ENCODE results near the gene ERCC2.
"Not testable (repeated sequence)": the region's sequence is repeated elsewhere in the genome, so short reads cannot be mapped to it uniquely, and the experiment has no call there.

Gene ERCC2

GRCh38 chr19:45311621-45312020, 58.8 kb downstream of the ERCC2 start:
- Histone ChIP-seq H3K27me3 (ENCODE audit: insufficient read depth, low read length, poor library complexity, severe bottlenecking) (no peaks in the 10 kb centered on the region), H3K4me2 (ENCODE audit: low read depth, low read length, poor library complexity, severe bottlenecking) (no peak overlapping the region), H3K9me2 (replicated peaks; ENCODE audit: low read depth, low read length) (no peaks in the 10 kb centered on the region), H3K9me3 (ENCODE audit: insufficient read depth, low read depth, low read length) (no peaks in the 10 kb centered on the region), H3K4me3 (ENCODE audit: low read length, poor library complexity, severe bottlenecking) (no peak overlapping the region), H4K20me1 (ENCODE audit: insufficient read depth, low read length, poor library complexity, severe bottlenecking) (no peaks in the 10 kb centered on the region), H3F3A (ENCODE audit: low read depth) (no peaks in the 10 kb centered on the region), H2AFZ (ENCODE audit: low read length) (no peak overlapping the region; the same call in 1 of the 2 replicates), H3K9ac (ENCODE audit: low read depth, low read length, poor library complexity, severe bottlenecking) (no peak overlapping the region), H3K4me1 (ENCODE audit: insufficient read depth, low read length, poor library complexity, severe bottlenecking) (peaks cover 5% of the 10 kb centered on the region), H3K79me2 (ENCODE audit: insufficient read depth, low read length) (no peaks in the 10 kb centered on the region), H3K36me3 (ENCODE audit: insufficient read depth, low read length) (no peaks in the 10 kb centered on the region)
- TF ChIP-seq CTCF (conservative IDR thresholded peaks at IDR 0.05; ENCODE audit: low read length) (no peak), EZH2phosphoT487 (IDR thresholded peaks at IDR 0.05; ENCODE audit: borderline replicate concordance) (no peak)

- not testable (repeated sequence) for H2AFZ ChIP-seq (ENCODE audit: low read length); H4K20me1 ChIP-seq (ENCODE audit: insufficient read depth, low read length, poor library complexity, severe bottlenecking); H3K36me3 ChIP-seq (ENCODE audit: insufficient read depth, low read length)
These were observed 61.1 kb downstream of the ERCC2 start for GRCh38 chr19:45309322-45309721.

GRCh38 chr19:45307361-45307760, 63.0 kb downstream of the ERCC2 start:
- H3K4me1 ChIP-seq (ENCODE audit: insufficient read depth, low read length, poor library complexity, severe bottlenecking): peaks cover 5% of the 10 kb centered on the region

More at GRCh38 chr19:45309322-45309721, 61.1 kb downstream of the ERCC2 start:
- H3K27me3 ChIP-seq (ENCODE audit: insufficient read depth, low read length, poor library complexity, severe bottlenecking); H3K9me3 ChIP-seq (ENCODE audit: insufficient read depth, low read depth, low read length); H3K79me2 ChIP-seq (ENCODE audit: insufficient read depth, low read length); H3K4me2 ChIP-seq (ENCODE audit: low read depth, low read length, poor library complexity, severe bottlenecking); H3K9me2 ChIP-seq (replicated peaks; ENCODE audit: low read depth, low read length); H3F3A ChIP-seq (ENCODE audit: low read depth); H3K4me1 ChIP-seq (ENCODE audit: insufficient read depth, low read length, poor library complexity, severe bottlenecking); H3K4me3 ChIP-seq (ENCODE audit: low read length, poor library complexity, severe bottlenecking); H3K9ac ChIP-seq (ENCODE audit: low read depth, low read length, poor library complexity, severe bottlenecking): not testable (repeated sequence)

More at GRCh38 chr19:45307361-45307760, 63.0 kb downstream of the ERCC2 start:
- Histone ChIP-seq H3F3A (ENCODE audit: low read depth) (no peaks in the 10 kb centered on the region), H3K4me3 (ENCODE audit: low read length, poor library complexity, severe bottlenecking) (no peak overlapping the region), H3K36me3 (ENCODE audit: insufficient read depth, low read length) (no peaks in the 10 kb centered on the region), H2AFZ (ENCODE audit: low read length) (no peak overlapping the region), H3K9me3 (ENCODE audit: insufficient read depth, low read depth, low read length) (no peaks in the 10 kb centered on the region), H4K20me1 (ENCODE audit: insufficient read depth, low read length, poor library complexity, severe bottlenecking) (no peaks in the 10 kb centered on the region), H3K9me2 (replicated peaks; ENCODE audit: low read depth, low read length) (no peaks in the 10 kb centered on the region), H3K27me3 (ENCODE audit: insufficient read depth, low read length, poor library complexity, severe bottlenecking) (no peaks in the 10 kb centered on the region), H3K79me2 (ENCODE audit: insufficient read depth, low read length) (no peaks in the 10 kb centered on the region), H3K9ac (ENCODE audit: low read depth, low read length, poor library complexity, severe bottlenecking) (no peak overlapping the region), H3K4me2 (ENCODE audit: low read depth, low read length, poor library complexity, severe bottlenecking) (no peak overlapping the region)
- TF ChIP-seq EZH2phosphoT487 (IDR thresholded peaks at IDR 0.05; ENCODE audit: borderline replicate concordance) (no peak), CTCF (conservative IDR thresholded peaks at IDR 0.05; ENCODE audit: low read length) (no peak)
